ENCODE data around the gene NUP93.

Gene NUP93

GRCh38 chr16:56729735-56730662 is at the start of gene NUP93:
NUP93 (plus strand) TSS chr16:56730129; CDS start chr16:56748248, 18,119 bp downstream.
- peak within 1 kb of the TSS; percentile 97 for H2AFZ ChIP-seq (ENCODE audit: low read depth, low read length, severe bottlenecking)
- TF ChIP-seq EZH2phosphoT487 (conservative IDR thresholded peaks at IDR 0.05; ENCODE audit: low read length): no peak
- H3K4me3 ChIP-seq (ENCODE audit: insufficient read depth, low read length, poor library complexity, severe bottlenecking): peak within 1 kb of the TSS; percentile 75
- H3K36me3 ChIP-seq (ENCODE audit: low read length): no peaks in the 10 kb centered on the region
- peaks cover 49% of the 10 kb centered on the region for H3K79me2 ChIP-seq (ENCODE audit: insufficient read depth, low read length)
- peak within 1 kb of the TSS; percentile 89 for H3K9ac ChIP-seq (ENCODE audit: low read length)
- no peaks in the 10 kb centered on the region for H3K9me3 ChIP-seq (ENCODE audit: insufficient read depth, low read length)
- peak within 1 kb of the TSS; percentile 94 for H3K4me2 ChIP-seq (ENCODE audit: low read depth, low read length, poor library complexity, severe bottlenecking)
- no peaks in the 10 kb centered on the region for H3K9me2 ChIP-seq (replicated peaks; ENCODE audit: insufficient read depth, low read length)
- H3F3A ChIP-seq (ENCODE audit: insufficient read depth): no peaks in the 10 kb centered on the region
- H4K20me1 ChIP-seq (ENCODE audit: low read depth, low read length): no peaks in the 10 kb centered on the region; the same call in 1 of the 2 replicates
- peak within 1 kb of the TSS; percentile 27; the same call in 1 of the 2 replicates for H3K27ac ChIP-seq (ENCODE audit: low read depth, low read length)
- H3K27me3 ChIP-seq (ENCODE audit: low read length): no peaks in the 10 kb centered on the region

GRCh38 chr16:56681939-56682702 is 47.8 kb upstream of the NUP93 start, which contains the start of gene MT1X:
MT1X (plus strand) TSS chr16:56682470; CDS start chr16:56682541, 71 bp downstream.
- Histone ChIP-seq H3K9me2 (replicated peaks; ENCODE audit: insufficient read depth, low read length) (no peaks in the 10 kb centered on the region), H3K4me3 (ENCODE audit: insufficient read depth, low read length, poor library complexity, severe bottlenecking) (peak within 1 kb of the TSS; percentile 51), H3K27ac (ENCODE audit: low read depth, low read length) (no peak within 1 kb of the TSS), H3K4me2 (ENCODE audit: low read depth, low read length, poor library complexity, severe bottlenecking) (peak within 1 kb of the TSS; percentile 70), H3K9ac (ENCODE audit: low read length) (peak within 1 kb of the TSS; percentile 57), H3K79me2 (ENCODE audit: insufficient read depth, low read length) (no peaks in the 10 kb centered on the region), H4K20me1 (ENCODE audit: low read depth, low read length) (no peaks in the 10 kb centered on the region), H3F3A (ENCODE audit: insufficient read depth) (no peaks in the 10 kb centered on the region), H3K27me3 (ENCODE audit: low read length) (no peaks in the 10 kb centered on the region), H3K9me3 (ENCODE audit: insufficient read depth, low read length) (no peaks in the 10 kb centered on the region), H2AFZ (ENCODE audit: low read depth, low read length, severe bottlenecking) (peak within 1 kb of the TSS; percentile 78), H3K36me3 (ENCODE audit: low read length) (no peaks in the 10 kb centered on the region)
- TF ChIP-seq EZH2phosphoT487 (conservative IDR thresholded peaks at IDR 0.05; ENCODE audit: low read length) (no peak), CTCF (IDR thresholded peaks at IDR 0.05; ENCODE audit: insufficient read depth, low read length, poor library complexity, severe bottlenecking) (no peak)

- Histone ChIP-seq H3K9me3 (ENCODE audit: insufficient read depth, low read length) (no peaks in the 10 kb centered on the region), H4K20me1 (ENCODE audit: low read depth, low read length) (no peaks in the 10 kb centered on the region), H3K4me2 (ENCODE audit: low read depth, low read length, poor library complexity, severe bottlenecking) (peak overlapping the region; percentile 70), H3K27me3 (ENCODE audit: low read length) (no peaks in the 10 kb centered on the region), H3K27ac (ENCODE audit: low read depth, low read length) (no peak overlapping the region), H3K9me2 (replicated peaks; ENCODE audit: insufficient read depth, low read length) (no peaks in the 10 kb centered on the region), H3K9ac (ENCODE audit: low read length) (peak overlapping the region; percentile 57), H3K4me3 (ENCODE audit: insufficient read depth, low read length, poor library complexity, severe bottlenecking) (peak overlapping the region; percentile 51), H3K79me2 (ENCODE audit: insufficient read depth, low read length) (no peaks in the 10 kb centered on the region), H3K36me3 (ENCODE audit: low read length) (no peaks in the 10 kb centered on the region), H3F3A (ENCODE audit: insufficient read depth) (no peaks in the 10 kb centered on the region), H2AFZ (ENCODE audit: low read depth, low read length, severe bottlenecking) (peak overlapping the region; percentile 78)
- TF ChIP-seq CTCF (IDR thresholded peaks at IDR 0.05; ENCODE audit: insufficient read depth, low read length, poor library complexity, severe bottlenecking): no peak
- TF ChIP-seq EZH2phosphoT487 (conservative IDR thresholded peaks at IDR 0.05; ENCODE audit: low read length): no peak
Observed at GRCh38 chr16:56682703-56683397, 47.1 kb upstream of the NUP93 start.

Measured in SU-DHL-6 (cell line).